H1 (cell line): ENCODE data around the gene OXNAD1. TPM values are rescaled to one million over a fixed set of nuclear protein-coding genes. Genes with fewer than 3 reads are reported as not detected.

Experiments
- ASH2L ChIP-seq: fragments of 200-600, 300-600 bp; sonication (generic); IDR thresholded peaks from one replicate; pipeline ENCODE4 v1.7.1; 2017; ENCODE audit warnings: low read length
- CREB1 ChIP-seq: IDR thresholded peaks from 2 replicates; pipeline ENCODE4 v1.6.1; 2012; ENCODE audit warnings: inconsistent platforms
- EP300 ChIP-seq, 2 experiments: IDR thresholded peaks; 1 replicate in 1 of 2; 2 replicates in 1 of 2; pipeline ENCODE4 v1.6.1; 2011 to 2012; ENCODE audit warnings: low read depth in 2 of 2, low read length in 2 of 2, mild to moderate bottlenecking in 2 of 2, borderline replicate concordance in 1 of 2, inconsistent platforms in 1 of 2, moderate library complexity in 1 of 2
- HDAC6 ChIP-seq: IDR thresholded peaks from one replicate; pipeline ENCODE4 v1.7.1; 2012; ENCODE audit warnings: low read depth, mild to moderate bottlenecking, inconsistent platforms, low read length, moderate library complexity
- SP1 ChIP-seq: IDR thresholded peaks from 2 replicates; pipeline ENCODE4 v1.6.1; 2011; ENCODE audit warnings: low read depth, low read length
- SRF ChIP-seq: IDR thresholded peaks from 2 replicates; pipeline ENCODE4 v1.6.1; 2011; ENCODE audit warnings: mild to moderate bottlenecking, low read depth, low read length, moderate library complexity
- polyA plus RNA-seq, 7 experiments: library from polyadenylated mRNA; depleted of rRNA in 3 of 7; stranded (reverse) in 5 of 7; unstranded in 2 of 7; fragments of >200 nt in 5 of 7; fragments of 200-250 nt in 2 of 7; gene quantifications; 1 replicate in 5 of 7; 2 replicates in 1 of 7; 4 replicates in 1 of 7; pipeline versions ENCODE4 v1.2.1 to v1.2.3, GENCODE V29; 2011 to 2013; ENCODE audit warnings: missing spikeins in 2 of 7, mixed read lengths in 2 of 7
- total RNA-seq: library from RNA; stranded (reverse); fragmentation: NEBNext Ultra II Directional; extraction: Animal tissue kit (Norgen Biotek cat#: 25700); gene quantifications from 2 replicates; pipeline ENCODE4 v1.2.1, GENCODE V29; 2021
- TF ChIP-seq, protein P1 (sequence below): IDR thresholded peaks from 2 replicates; pipeline ENCODE4 v1.6.1; 2011; ENCODE audit warnings: low read depth, mild to moderate bottlenecking, low read length; ENCODE audit not compliant: insufficient read depth

The OXNAD1 gene
- total and polyA plus RNA-seq, 2 of the 8 experiments (the other 6 are each of a cell fraction or from before 2014, with no cell fraction given): 14.9 to 24.8 TPM

DNA sequence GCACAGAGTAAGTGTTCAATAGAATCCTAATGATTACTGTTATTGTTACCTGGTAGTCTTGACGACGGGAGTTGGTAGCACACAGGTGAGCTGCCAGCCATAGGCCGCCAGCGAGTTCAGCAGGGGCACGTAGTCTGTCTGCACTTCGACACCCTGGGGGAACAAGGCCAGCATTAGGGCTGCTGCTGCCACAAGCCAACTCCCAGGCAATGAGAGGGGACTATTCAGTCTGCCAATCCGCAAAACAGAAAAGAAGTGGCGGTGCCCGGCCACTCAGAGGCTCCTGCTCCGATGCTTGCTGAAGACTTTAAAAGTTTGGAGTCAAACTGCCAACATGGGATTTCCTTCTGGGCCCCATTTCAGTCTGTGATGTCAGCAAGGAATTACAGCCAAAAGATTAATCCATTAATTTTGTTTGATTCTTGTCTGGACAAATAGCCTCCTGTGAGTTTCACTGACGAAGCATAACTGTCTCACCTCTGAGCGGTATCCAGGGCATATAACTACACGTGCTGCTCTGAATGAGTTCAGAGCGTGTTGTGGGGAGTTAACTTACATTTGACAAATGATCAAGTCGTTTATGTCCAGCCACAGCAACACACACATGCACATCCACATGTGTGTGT, 61.8 kb downstream of the OXNAD1 start (continued):
- TF ChIP-seq SRF (no peak), CREB1 (no peak), HDAC6 (no peak), EP300 (IDR thresholded peaks at IDR 0.05; ENCODE audit: borderline replicate concordance in 1 of 2, low read depth in 2 of 2, low read length in 2 of 2) (no peak), SP1 (no peak), ASH2L (no peak)
- TF ChIP-seq, protein P1, sequence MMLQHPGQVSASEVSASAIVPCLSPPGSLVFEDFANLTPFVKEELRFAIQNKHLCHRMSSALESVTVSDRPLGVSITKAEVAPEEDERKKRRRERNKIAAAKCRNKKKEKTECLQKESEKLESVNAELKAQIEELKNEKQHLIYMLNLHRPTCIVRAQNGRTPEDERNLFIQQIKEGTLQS: no peak
